Measurements from ENCODE around the gene OGT.
A peak's percentile ranks its signal among the peaks of the same experiment; 100 is the strongest.
"Not testable (repeated sequence)": the region's sequence is repeated elsewhere in the genome, so short reads cannot be mapped to it uniquely, and the experiment has no call there.

Gene OGT

GRCh38 chrX:71532753-71533425 is at the start of gene OGT:
Gene OGT (plus strand): TSS chrX:71533104. CDS start chrX:71533300, 196 bp downstream.
- peak; percentile 94 for DNase-seq

DNA sequence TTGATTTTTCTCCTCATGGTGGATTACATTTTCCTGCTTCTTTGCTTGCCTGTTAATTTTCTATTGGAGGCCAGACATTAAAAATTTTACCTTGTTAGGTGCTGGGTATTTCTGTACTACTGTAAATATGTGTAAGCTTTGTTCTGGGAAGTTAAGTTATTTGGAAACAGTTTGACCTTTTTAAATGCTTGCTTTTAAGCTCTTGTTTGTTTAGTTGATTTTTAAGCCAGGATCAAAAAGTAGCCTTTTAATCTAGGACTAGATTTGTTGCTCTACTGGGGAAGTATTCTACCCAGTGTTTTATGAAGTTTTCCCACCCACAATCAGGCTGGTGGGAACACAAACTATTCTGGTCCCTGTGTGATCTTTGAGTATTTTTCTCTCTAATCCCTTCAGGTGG is 45.1 kb upstream of the OGT start:
- no peak for DNase-seq

GRCh38 chrX:71489540-71489939 is 43.4 kb upstream of the OGT start:
- DNase-seq = no peak

GRCh38 chrX:71492231-71493065 is 40.5 kb upstream of the OGT start:
- DNase-seq = peak; percentile 50

GRCh38 chrX:71493111-71493613 is 39.7 kb upstream of the OGT start:
- DNase-seq = no peak

- DNase-seq = not testable (repeated sequence)
These were observed 36.9 kb upstream of the OGT start for GRCh38 chrX:71495979-71496378.

DNA sequence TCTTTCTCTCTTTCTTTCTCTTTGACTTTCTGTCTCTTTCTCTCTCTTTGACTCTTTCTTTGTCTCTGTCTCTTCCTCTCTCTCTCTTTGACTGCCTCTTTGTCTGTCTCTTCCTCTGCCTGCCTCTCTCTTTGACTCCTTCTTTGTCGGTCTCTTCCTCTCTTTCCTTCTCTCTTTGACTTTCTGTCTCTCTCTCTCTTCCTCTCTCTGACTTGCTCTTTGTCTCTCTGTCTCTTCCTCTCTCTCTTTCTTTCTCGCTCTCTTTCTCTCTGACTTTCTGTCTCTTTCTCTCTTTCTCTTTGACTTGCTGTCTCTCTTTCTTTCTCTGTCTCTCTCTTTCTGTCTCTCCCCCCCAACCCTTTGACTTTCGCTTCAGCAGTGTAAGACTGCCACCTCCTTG is 36.4 kb upstream of the OGT start:
- DNase-seq = no peak

GRCh38 chrX:71502080-71502479 is 30.8 kb upstream of the OGT start:
- not testable (repeated sequence) for DNase-seq

DNA sequence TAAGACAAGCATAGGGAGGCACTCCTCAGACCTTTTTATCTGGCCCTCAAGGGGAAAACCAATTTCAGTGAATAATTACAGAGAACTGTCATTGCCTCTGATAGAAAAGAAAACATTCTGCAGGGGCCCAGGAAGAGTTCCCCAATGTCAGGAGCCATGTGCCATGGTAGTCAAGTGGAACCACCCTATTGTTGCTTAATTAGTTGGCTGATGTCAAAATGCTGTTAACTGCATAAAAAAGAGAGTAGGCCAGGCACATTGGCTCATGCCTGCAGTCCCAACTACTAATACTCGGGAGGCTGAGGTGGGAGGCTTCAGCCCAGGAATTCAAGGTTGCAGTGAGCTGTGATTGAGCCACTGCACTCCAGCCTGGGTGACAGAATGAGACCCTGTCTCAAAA is 28.6 kb upstream of the OGT start:
- no peak for DNase-seq

- DNase-seq = no peak
These were observed 23.6 kb upstream of the OGT start for GRCh38 chrX:71509289-71509688.

- no peak for DNase-seq
These were observed 22.7 kb upstream of the OGT start for GRCh38 chrX:71510161-71510560.

DNA sequence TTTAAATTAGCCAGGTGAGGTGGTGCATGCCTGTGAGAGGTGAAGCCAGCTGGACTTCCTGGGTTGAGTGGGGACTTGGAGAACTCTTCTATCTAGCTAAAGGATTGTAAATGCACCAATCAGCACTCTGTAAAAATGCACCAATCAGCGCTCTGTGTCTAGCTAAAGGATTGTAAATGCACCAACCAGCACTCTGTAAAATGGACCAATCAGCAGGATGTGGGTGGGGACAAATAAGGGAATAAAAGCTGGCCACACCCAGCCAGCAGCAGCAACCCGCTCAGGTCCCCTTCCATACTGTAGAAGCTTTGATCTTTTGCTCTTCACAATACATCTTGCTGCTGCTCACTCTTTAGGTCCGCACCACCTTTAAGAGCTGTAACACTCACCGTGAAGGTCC is 19.2 kb upstream of the OGT start:
- not testable (repeated sequence) for DNase-seq

DNA sequence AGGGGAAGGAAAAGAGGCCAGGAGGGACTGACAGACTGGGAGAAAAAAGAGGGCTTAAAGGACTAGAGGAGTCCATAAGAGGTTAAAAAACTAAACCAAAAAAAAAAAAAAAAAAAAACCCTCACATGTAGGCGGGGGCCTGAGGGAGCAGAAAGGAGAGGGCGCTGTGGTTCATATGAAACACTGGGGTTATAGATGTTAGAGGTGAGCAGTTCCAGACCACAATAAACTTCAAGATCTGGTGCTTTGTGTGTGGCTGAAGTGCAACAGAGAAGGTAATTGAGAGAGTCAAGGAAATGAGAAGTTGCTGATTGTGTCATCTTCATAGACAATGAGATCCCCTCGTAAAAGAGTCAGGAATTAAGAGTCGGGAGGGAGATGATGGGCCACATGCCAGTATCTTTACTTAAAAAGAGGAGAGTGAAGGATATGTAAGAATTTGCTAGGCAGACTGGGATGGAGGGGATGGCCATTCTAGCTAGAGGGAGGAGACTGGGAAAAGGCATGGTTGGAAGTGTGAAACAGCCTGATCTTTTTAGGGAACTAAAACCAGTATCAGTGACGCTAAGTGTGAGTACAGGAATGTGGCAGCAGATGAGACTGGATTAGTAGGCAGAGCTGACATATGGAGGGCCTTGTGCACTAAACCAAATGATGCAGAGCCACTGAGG is 18.4 kb upstream of the OGT start:
- DNase-seq = peak; percentile 9

DNA sequence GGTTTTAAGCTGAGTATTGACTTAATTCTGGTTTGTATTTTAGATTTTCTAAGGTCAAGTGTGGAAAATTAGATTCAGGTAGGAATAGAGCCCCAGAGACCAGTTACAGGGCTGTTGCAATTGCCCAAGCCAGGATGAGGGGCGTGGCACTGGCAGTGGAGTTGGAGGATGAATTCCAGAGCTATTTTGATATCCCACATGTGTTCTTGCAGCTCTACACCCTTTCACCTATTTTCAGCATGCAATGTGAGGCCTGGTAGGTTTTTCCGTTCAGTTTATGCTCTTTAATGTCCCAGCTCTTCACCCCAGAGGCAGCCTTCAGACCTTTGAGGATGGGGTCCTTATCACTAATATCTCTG is 17.9 kb upstream of the OGT start:
- no peak for DNase-seq

- no peak for DNase-seq
These were observed 7.6 kb upstream of the OGT start for GRCh38 chrX:71525316-71525715.

- DNase-seq = peak; percentile 84
These were observed 689 bp upstream of the OGT start for GRCh38 chrX:71532078-71532752.

GRCh38 chrX:71533516-71533850 is 579 bp downstream of the OGT start:
- no peak for DNase-seq

- DNase-seq = peak; percentile 74
These were observed 1.1 kb downstream of the OGT start for GRCh38 chrX:71533851-71534561.

GRCh38 chrX:71534773-71535544 is 2.1 kb downstream of the OGT start:
- DNase-seq = no peak

DNA sequence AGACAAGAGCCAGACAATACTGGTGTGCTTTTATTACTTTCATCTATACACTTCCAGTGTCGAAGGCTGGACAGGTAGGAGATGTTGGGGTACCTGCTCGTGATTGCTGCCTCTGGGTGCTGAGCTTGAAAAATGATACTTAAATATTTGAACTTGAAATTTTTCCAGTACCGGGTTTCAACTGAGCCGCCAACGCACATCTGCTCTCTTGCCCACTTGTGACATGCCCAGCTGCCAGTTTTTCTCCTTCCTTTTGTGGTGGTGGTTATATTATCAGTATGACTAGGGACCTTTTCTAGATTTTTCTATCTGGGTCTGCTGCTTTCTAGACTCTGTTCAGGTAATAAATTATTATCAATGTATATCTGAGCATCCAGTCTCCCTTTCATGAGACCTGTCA is 3.4 kb downstream of the OGT start:
- peak; percentile 46 for DNase-seq

DNA sequence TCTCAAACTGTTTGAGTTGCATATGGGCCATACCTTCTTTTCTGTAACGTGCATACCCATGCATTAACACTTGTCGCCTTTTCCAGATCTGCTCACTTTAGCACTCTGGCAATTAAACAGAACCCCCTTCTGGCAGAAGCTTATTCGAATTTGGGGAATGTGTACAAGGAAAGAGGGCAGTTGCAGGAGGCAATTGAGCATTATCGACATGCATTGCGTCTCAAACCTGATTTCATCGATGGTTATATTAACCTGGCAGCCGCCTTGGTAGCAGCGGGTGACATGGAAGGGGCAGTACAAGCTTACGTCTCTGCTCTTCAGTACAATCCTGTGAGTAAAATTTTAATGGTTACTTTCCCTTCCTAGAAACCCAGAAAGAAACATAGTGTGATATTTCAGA is 4.8 kb downstream of the OGT start:
- no peak for DNase-seq

- no peak for DNase-seq
These were observed 7.9 kb downstream of the OGT start for GRCh38 chrX:71540801-71541200.
